Activated gamma-delta T cell (primary cell): ENCODE data around the gene AKNA.

ENCODE experiments used
- DNase-seq: peaks from one replicate; lab custom pipeline; 2025; lab: John Stamatoyannopoulos, UW
- total RNA-seq, 2 donors: gene quantifications; one replicate each; lab custom pipeline; 2026; lab: John Stamatoyannopoulos, UW

The AKNA gene
- 826 to 834 reads per million in 2 donors for total RNA-seq

DNA sequence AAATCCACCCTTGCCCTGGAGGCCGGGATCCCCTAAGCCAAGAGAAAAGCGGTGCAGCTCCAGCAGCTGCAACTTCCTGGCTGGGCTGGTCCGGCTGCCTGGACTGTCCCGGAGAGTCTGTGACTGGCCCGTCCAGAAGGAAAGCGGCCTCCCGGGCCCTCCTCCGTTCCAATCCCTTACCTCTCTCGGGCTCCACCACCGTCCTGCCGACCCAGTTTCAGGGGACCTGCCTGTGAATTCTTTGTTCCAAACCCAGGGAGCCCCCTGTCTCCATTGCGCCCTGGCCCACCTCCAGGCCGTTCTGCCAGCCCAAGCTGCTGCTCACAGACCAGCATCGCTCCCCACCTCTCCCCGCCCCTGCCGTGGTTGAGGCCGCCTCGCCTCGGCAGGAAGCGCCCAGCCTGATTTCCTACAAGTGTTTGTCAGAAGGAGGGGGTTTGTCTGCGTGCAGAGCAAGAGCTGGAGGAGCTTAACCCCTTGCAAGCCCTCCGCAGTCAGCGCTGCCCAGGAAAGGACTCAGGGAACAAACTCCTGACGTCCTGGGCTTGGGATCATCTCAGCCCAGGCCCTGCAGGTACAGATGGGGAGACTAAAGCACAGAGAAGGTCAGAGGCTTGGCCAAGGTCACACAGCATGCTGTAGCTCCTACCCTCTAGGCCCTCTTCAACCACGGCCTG, at the start of gene AKNA:
Gene AKNA, minus strand, starts transcription at position 303 of the 677 bp plus-strand sequence. CDS start 6,649 bp downstream, outside the sequence.
- peak; percentile 76 for DNase-seq

DNA sequence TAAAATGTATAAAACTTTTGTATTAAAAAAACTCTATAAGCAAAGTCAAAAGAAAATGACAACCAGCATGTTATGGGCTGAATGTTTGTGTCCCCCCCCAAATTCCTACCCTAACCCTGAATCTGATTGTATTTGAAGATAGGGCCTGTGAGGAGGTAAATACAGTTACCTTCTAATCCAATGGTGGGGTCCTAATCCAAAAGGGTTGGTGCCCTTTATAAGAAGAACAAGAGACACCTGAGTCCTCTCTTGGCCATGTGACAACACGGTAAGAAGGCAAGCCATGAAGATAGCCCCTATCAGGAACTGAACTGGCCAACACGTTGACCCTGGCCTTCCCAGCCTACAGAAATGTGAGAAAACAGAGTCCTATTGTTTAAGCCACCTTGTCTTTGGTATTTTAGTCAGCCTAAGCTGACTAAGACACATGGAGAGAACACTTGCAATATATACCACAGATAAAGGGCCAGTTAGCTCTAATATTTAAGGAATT, 49.7 kb upstream of the AKNA start:
- DNase-seq = no peak

- DNase-seq = no peak
Measured at GRCh38 chr9:114434878-114435311, 47.1 kb upstream of the AKNA start.

DNA sequence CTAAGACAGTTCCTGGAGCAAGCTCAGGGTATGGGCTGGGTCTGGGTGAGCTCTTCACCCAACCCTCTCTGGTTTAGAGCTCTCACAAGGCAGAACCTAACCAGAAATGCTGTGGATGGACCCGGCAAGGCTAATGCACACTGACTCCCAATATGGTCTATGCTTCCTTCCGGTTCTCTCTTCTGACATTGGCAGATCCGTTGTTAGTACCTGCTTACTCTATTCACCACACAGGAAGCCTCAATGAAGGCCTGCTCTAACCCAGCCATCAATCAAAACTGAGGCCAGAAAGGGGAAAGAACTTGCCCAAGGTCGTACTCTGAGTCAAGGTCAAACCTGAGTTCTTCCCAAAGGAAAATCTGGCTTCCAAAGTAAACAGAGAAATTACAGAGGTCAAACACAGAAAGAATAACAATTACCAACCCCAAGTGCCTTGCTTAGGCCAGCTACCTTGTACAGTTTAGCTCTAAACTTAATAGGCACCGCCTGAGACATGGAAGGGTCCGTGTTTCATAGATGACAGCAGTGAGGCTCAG, 46.0 kb upstream of the AKNA start:
- DNase-seq = no peak

- no peak for DNase-seq
Measured at GRCh38 chr9:114433086-114433485, 45.3 kb upstream of the AKNA start.

DNA sequence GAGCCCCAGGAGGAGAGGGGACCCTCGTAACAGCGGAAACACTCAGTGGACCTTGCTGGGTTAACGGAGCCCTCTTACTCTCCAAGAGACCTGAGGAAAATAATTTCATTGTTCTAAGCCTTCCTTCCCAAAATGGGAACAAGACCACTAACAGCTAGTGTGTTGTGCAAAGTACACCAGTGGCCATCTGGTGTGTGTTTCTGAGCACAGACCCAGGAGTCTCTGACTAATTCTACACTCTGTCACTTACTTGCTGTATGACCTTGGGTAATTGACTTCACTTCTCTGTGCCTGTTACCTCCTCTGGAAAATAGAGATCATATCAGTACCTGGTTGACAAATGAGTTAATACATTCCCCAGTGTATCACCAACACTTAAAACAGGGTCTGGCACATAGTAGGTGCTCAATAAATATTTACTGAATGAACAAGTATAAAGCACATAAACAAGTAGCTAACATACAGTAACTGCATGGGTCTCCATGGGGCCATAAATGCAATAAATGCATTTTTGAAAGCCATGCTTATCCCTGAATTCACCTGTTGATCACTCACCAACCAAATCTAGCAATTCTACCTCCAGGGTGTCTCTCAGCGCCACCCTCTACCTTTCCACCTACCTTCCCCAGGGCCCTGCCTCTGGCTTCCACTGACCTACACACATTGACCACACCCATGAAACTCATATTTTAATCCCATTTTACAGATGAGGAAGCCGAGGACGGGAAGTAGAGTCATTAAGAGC, 44.7 kb upstream of the AKNA start:
- DNase-seq = no peak

DNA sequence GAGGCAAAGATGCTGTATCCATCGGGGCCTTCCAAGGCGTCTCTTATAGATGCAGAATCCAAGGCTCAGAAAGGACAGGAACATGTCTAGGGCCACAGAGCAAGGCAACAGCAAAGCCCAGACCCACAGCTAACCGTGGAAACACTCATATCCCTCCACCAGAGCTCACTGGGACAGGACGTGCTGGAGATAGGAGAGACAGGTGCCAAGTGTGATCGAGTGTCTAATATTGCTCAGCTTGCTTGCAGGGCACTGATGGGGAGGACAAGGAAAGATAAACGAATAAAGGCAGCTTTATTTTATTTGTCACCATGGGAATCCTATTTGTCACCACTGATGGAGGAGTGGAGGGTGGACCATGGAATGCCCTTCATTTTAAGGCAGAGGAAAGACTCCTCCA, 44.0 kb upstream of the AKNA start:
- DNase-seq = no peak

DNA sequence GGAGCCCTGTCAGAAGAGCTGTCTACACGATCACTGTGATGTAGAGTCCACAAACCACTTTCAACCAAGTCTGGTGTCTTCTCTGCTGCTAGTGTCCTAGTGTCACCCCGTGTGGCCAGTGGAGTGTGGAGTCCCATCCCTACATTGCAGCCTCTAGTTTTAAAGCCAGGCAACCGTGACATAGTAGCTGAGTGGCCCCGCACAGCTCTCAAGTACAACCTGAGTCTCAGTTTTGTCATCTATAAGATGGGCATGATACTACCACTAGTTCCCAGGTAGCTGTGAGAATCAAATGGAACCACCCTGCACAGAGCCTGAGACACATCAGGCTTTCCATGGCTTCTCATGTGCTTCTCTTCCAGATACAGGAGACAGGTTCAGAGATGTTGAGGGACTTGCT, 43.2 kb upstream of the AKNA start:
- DNase-seq = no peak

- no peak for DNase-seq
Measured at GRCh38 chr9:114430457-114430856, 42.7 kb upstream of the AKNA start.

GRCh38 chr9:114429488-114429887, 41.7 kb upstream of the AKNA start:
- DNase-seq = no peak

DNA sequence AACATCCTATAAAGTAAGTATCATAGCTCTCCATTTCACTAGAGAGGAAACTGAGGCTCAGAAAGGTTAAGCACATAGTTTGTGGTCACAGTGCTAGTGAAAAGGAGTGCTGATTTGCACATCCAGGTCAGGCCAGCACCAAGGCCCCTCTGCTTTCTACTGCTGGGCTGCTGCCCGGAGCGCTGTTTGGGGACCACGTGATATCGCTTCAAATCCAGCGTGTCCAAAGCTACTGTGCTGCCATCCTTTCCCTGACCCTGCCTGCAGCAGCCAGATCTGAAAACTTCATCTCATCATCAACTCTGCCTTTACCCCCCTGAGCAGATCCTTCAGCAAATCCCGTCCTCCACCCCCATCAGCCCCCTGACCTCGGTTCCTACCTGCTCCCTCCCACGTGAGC, 40.7 kb upstream of the AKNA start:
- no peak for DNase-seq

DNA sequence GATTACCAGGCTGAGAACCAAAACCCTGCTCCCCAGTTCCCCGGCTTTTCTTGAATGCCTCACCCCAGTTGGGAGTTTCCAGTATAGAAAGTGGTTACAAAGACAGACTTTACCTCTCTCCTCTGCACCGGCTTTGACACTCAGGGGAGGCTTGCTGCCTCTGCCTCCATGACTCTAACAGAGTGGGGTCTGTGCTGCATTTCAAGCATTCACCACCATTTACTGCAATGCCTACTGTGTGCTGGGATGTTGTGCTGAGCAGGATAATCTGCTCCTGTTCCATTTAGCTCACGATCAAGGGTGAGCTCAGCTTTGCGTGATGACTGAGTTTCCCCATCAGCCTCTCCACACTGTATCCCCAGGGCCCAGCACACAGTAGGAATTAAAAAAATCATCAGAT, 39.9 kb upstream of the AKNA start:
- no peak for DNase-seq

DNA sequence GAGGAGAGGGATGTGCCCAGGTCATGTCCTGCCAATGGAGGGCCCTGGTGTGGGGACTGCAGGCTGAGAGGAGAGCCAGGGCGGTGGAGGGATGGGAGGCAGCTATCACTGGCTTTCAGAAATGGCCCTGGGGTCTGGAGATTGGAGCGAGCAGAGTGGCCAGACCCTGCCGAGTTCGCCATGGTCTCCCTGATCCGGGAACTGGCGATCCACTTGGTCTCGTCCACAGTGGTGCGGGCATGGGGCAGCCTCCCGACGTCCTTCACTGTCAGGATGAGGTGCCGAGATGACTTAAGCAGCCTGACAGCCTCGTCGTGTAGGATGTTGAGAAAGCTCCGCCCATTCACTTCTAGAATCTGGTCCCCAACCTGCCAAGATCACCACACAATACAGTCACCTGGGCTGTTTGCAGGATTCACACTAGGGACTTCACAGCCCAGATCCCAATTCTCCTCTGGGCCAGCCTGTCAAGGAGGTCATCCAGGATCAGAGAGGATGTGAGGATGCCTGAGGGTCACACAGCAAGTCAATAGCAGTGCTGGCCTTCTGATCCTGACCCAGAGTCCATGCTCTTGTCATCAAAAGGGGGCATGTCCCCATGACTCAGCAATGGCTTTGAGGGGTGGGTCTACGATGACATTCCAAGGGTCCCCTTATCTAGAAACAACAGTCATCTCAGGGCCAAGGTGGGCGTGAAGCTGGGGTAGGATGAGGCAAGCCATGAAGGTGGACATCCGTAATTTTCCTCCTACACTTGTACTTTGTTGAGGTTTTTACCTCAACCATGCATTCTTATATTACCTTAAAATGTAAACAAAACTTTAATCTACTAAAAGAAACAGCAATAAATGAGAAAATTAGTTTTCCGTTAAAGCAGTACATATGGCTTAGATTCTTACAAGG, 38.5 kb upstream of the AKNA start:
- no peak for DNase-seq

- no peak for DNase-seq
Measured at GRCh38 chr9:114425126-114425525, 37.3 kb upstream of the AKNA start.

DNA sequence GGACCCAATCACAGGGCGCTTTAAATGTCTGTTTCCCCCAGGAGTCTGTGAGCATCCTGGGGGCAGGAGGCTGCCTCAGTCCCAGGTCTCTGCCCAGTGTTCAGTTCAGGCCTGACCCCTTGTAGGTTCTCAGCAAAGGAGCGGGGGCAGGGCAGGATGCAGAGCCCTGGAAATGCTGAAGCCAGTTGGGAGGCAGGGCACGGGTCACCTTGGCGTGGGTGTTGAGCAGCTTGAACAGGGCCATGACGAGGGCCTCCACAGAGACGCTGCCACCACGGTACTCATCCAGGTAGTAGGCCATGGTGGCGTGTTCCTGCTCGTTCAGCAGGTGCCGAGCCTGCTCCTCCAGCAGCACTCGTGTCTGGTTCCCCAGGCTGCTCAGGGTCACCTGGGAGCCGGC, 36.3 kb upstream of the AKNA start:
- DNase-seq = no peak

- no peak for DNase-seq
Measured at GRCh38 chr9:114423181-114423580, 35.4 kb upstream of the AKNA start.

- no peak for DNase-seq
Measured at GRCh38 chr9:114421147-114421546, 33.4 kb upstream of the AKNA start.

- DNase-seq = no peak
Measured at GRCh38 chr9:114419796-114420195, 32.0 kb upstream of the AKNA start.

DNA sequence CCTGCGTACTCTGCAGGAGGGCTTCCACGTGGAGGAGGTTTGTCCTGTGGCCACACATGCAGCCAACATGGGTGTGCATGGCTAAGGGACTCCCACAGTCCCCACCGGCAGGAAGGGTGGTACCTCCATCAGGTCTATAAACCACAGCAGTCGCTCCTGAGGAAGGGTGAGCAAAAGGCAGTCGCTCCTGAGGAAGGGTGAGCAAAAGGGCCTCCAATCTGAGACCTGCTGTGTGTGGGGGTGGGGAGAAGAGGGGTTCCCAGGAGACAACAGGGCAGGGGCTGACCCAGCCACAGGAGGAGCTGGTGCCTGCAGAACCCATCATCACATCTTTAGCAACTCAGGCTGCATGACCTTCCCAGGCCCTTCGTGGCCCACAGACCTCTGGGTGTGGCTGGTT, 30.3 kb upstream of the AKNA start:
- DNase-seq = no peak

DNA sequence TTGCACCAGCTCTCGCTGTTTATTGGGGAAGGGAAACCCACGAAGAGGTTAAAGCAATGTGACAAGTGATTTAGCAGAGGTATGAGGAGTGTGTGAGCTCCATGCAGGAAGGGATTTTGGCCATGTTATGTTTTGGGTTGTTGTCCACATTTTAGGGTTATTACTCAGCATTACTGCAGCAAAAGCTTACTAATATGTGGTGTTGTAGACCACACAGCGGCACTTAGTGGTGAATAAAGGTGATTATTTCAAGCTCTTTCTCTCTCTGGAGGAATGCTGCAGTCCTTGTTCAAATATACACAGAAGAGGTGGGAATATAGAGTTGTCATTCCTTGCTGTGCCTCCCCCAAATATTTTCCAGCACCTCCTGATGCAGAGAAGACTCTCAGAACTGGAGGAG, 29.7 kb upstream of the AKNA start:
- DNase-seq = no peak

GRCh38 chr9:114416906-114417305, 29.1 kb upstream of the AKNA start:
- DNase-seq = no peak

- DNase-seq = no peak
Measured at GRCh38 chr9:114416290-114416689, 28.5 kb upstream of the AKNA start.
